Left ventricle myocardium inferior (tissue), 1 donor: Measurements from ENCODE around the gene SPATS2L. TPM values are rescaled to one million over a fixed set of nuclear protein-coding genes. Genes with fewer than 3 reads are reported as not detected.

Experiments used
- DNase-seq: peaks from one replicate; pipeline ENCODE4 v3.0.0-alpha.2; 2020
- H3K27ac ChIP-seq: fragments of 200-600 bp; replicated peaks from 2 replicates; pipeline ENCODE4 v1.8.0; 2021
- H3K27me3 ChIP-seq: fragments of 200-600 bp; 2 replicates; pipeline ENCODE4 v1.8.0; 2021; ENCODE audit warnings: low read depth
- H3K36me3 ChIP-seq: fragments of 200-600 bp; 2 replicates; pipeline ENCODE4 v1.8.0; 2021
- H3K4me1 ChIP-seq: fragments of 200-600 bp; 2 replicates; pipeline ENCODE4 v1.8.0; 2021
- H3K4me3 ChIP-seq: fragments of 200-600 bp; 2 replicates; pipeline ENCODE4 v1.8.0; 2021; ENCODE audit warnings: mild to moderate bottlenecking, moderate library complexity
- H3K9me3 ChIP-seq: fragments of 200-600 bp; replicated peaks from 2 replicates; pipeline ENCODE4 v1.8.0; 2021
- intact Hi-C: fragments of 100-400 bp; cut with micrococcal nuclease; formaldehyde crosslinking; loops from one replicate; pipeline ENCODE4 v1.11.0; 2022
- total RNA-seq: library from RNA; stranded (reverse); fragmentation: NEBNext Ultra II Directional; extraction: Animal tissue kit (Norgen Biotek cat#: 25700); gene quantifications from one replicate; pipeline ENCODE4 v1.2.1, GENCODE V29; 2021
- TF ChIP-seq, protein P1 (sequence below): fragments of 200-600 bp; IDR thresholded peaks from 2 replicates; pipeline ENCODE4 v1.8.0; 2021; ENCODE audit warnings: antibody characterized with exemption, mild to moderate bottlenecking, borderline replicate concordance
- donor health status: DM: no; HTN: yes; CAD: no; lungs with severe emphysema.

Gene SPATS2L
- total RNA-seq, 1 donor from 2014 or later, result 54.9 TPM

GRCh38 chr2:200272320-200272719, 34.2 kb upstream of the SPATS2L start:
- Histone ChIP-seq H3K27me3 (no peaks in the 10 kb centered on the region), H3K36me3 (no peaks in the 10 kb centered on the region), H3K4me3 (no peak overlapping the region), H3K9me3 (no peaks in the 10 kb centered on the region), H3K27ac (no peak overlapping the region), H3K4me1 (no peaks in the 10 kb centered on the region)
- TF ChIP-seq, protein P1, sequence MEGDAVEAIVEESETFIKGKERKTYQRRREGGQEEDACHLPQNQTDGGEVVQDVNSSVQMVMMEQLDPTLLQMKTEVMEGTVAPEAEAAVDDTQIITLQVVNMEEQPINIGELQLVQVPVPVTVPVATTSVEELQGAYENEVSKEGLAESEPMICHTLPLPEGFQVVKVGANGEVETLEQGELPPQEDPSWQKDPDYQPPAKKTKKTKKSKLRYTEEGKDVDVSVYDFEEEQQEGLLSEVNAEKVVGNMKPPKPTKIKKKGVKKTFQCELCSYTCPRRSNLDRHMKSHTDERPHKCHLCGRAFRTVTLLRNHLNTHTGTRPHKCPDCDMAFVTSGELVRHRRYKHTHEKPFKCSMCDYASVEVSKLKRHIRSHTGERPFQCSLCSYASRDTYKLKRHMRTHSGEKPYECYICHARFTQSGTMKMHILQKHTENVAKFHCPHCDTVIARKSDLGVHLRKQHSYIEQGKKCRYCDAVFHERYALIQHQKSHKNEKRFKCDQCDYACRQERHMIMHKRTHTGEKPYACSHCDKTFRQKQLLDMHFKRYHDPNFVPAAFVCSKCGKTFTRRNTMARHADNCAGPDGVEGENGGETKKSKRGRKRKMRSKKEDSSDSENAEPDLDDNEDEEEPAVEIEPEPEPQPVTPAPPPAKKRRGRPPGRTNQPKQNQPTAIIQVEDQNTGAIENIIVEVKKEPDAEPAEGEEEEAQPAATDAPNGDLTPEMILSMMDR, result no peak
- no peak for DNase-seq
- intact Hi-C loops, result no loop called here

- H3K36me3 ChIP-seq, result no peaks in the 10 kb centered on the region
- no peaks in the 10 kb centered on the region for H3K9me3 ChIP-seq
- H3K27me3 ChIP-seq, result no peaks in the 10 kb centered on the region
- H3K4me3 ChIP-seq, result no peak overlapping the region
- intact Hi-C loops, result no loop called here
- H3K27ac ChIP-seq, result no peak overlapping the region
- TF ChIP-seq, protein P1, result no peak
- no peak for DNase-seq
- H3K4me1 ChIP-seq, result no peaks in the 10 kb centered on the region
These were observed 32.1 kb upstream of the SPATS2L start for GRCh38 chr2:200274116-200275075.

DNA sequence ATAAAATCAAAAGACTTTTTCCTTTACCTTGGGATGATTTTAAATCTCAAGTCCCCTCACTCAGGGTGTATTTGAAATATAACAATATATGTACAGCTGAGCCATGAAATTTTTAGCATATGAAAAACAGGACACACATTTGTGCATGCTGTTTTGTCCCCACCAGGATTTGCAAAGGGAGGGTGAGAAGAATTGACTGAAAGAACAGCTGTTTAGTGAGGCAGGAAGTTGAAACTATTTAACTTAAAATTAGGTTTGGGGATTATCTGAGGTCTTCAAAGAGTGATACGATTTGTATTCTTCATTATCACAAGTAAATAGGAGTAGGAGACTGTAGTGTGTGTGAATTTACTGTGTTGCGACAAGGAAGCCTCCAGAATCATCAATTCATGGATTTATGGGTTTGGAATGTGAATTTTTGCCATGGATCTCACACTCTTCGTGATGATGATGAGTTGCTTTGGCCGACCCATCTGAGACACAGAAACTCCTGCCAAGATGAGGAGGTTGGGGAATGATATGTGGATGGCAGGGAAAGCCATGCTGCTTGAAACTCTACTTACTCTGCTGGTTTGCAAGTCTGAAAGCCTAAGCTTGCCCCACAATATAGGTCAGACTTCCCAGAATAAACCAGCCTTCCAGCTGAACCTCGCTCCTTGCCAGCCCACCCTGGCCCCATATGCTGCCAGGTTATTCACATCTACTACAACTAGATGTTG, 31.0 kb upstream of the SPATS2L start:
- no peak for DNase-seq
- TF ChIP-seq, protein P1, result no peak

DNA sequence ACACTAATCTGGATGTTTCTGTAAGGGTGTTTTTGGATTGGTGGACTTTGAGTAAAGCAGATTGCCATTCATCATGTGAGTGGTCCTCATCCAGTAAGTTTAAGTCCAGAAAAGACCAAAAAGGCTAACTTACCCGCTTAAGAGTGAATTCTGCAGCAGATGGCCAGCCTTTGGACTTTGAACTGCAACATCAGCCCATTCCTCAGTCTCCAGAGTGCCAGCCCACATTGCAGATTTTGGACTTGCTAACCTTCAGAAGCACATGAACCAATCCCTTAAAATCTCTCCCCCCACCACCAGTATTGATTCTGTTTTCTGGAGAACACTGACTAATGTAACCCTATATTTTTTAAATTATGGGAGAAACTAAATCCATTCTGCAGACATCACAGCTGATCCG, 30.0 kb upstream of the SPATS2L start:
- no peak for DNase-seq
- intact Hi-C loops, result no loop called here
- TF ChIP-seq, protein P1, result no peak
- Histone ChIP-seq H3K4me3 (no peak overlapping the region), H3K36me3 (no peaks in the 10 kb centered on the region), H3K27me3 (no peaks in the 10 kb centered on the region), H3K27ac (no peak overlapping the region), H3K4me1 (no peaks in the 10 kb centered on the region), H3K9me3 (no peaks in the 10 kb centered on the region)

More for the DNA sequence above, 31.0 kb upstream of the SPATS2L start:
- intact Hi-C loops, result no loop called here
- H3K36me3 ChIP-seq, result no peaks in the 10 kb centered on the region
- no peak overlapping the region for H3K4me3 ChIP-seq
- no peaks in the 10 kb centered on the region for H3K4me1 ChIP-seq
- H3K27ac ChIP-seq, result no peak overlapping the region
- no peaks in the 10 kb centered on the region for H3K27me3 ChIP-seq
- no peaks in the 10 kb centered on the region for H3K9me3 ChIP-seq

DNA sequence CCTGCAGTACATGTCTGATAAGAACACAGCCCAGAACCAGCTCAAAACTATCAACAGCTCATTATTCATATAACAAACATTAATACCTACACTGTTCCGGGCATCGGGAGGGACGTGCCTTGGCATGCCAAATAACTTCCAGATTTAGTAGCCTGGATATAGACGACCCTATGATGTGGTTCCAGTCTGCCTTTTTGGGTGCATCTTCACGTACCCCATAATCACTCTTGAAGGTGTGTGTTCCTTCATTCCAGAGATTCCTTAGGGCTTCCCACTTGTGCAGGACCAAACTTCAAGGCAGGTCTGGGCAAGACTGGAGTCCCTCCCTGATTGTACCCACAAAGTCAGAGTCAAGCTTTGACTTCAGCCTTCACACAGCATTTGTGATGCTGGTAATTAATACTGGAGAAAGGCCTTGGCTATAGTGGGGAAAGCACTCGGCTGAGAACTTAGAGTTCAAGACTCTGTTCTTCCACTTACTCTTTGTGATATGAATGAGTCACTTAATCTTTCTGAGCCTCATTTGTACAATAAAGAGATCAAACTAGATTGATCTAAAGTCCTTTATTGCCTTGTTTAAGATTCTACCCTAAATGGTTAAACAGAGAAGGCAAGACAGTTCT, 27.7 kb upstream of the SPATS2L start:
- H3K27me3 ChIP-seq, result no peaks in the 10 kb centered on the region

More for the DNA sequence above, 27.7 kb upstream of the SPATS2L start:
- Histone ChIP-seq H3K4me3 (no peak overlapping the region), H3K4me1 (no peaks in the 10 kb centered on the region), H3K9me3 (no peaks in the 10 kb centered on the region), H3K36me3 (no peaks in the 10 kb centered on the region), H3K27ac (no peak overlapping the region)
- TF ChIP-seq, protein P1, result no peak
- no peak for DNase-seq
- intact Hi-C loops, result no loop called here
